IMR-90 (cell line): ENCODE data around the gene LAMA2. TPM values are rescaled to one million over a fixed set of nuclear protein-coding genes. Genes with fewer than 3 reads are reported as not detected.

ENCODE experiments used
- ATAC-seq: fragments of 200-7000 bp; cut with Tn5 transposase; 2 replicates; pipeline ENCODE4 v1.9.1; 2020; ENCODE audit warnings: low read depth, mild to moderate bottlenecking, moderate library complexity
- BruUV-seq: library from RNA; stranded (reverse); fragments of 400-500 nt; replicated peaks from 2 replicates; lab custom pipeline; 2021; lab: Mats Ljungman, UMichigan
- CTCF ChIA-PET: fragments of 300-600 bp; formaldehyde crosslinking; extraction: SDS; loops from one replicate; lab custom pipeline; 2021; ENCODE audit warnings: antibody characterized with exemption; lab: Yijun Ruan, JAX
- POLR2A ChIA-PET: fragments of 300-600 bp; sonication (Branson Sonifier 250); formaldehyde crosslinking; loops from one replicate; lab custom pipeline; 2022; ENCODE audit warnings: antibody characterized with exemption; ENCODE audit not compliant: unreplicated experiment; lab: Charles Lee
- DNase-seq: peaks from one replicate; pipeline ENCODE4 v3.0.0; 2013
- H2AFZ ChIP-seq: replicated peaks from 2 replicates; pipeline ENCODE3; 2013; ENCODE audit warnings: low read length, mild to moderate bottlenecking; ENCODE audit not compliant: poor library complexity
- H2AK5ac ChIP-seq: 2 replicates; pipeline ENCODE4 v1.6.1; 2013; ENCODE audit warnings: low read depth, low read length, inconsistent platforms
- H2AK9ac ChIP-seq: replicated peaks from 2 replicates; pipeline ENCODE3; 2013; ENCODE audit warnings: mild to moderate bottlenecking, low read depth, low read length, moderate library complexity; ENCODE audit not compliant: poor library complexity
- H2BK120ac ChIP-seq: 2 replicates; pipeline ENCODE4 v1.6.1; 2013; ENCODE audit warnings: low read depth, low read length, inconsistent platforms
- H2BK15ac ChIP-seq: 3 replicates; pipeline ENCODE4 v1.6.1; 2013; ENCODE audit warnings: low read depth, low read length, inconsistent platforms
- H2BK20ac ChIP-seq: 2 replicates; pipeline ENCODE4 v1.6.1; 2013; ENCODE audit warnings: low read depth, mild to moderate bottlenecking, inconsistent platforms, low read length, moderate library complexity
- H2BK5ac ChIP-seq: 2 replicates; pipeline ENCODE4 v1.6.1; 2013; ENCODE audit warnings: mild to moderate bottlenecking, low read depth, low read length, inconsistent platforms; ENCODE audit not compliant: poor library complexity, severe bottlenecking
- H3K14ac ChIP-seq: replicated peaks from 2 replicates; pipeline ENCODE4 v1.6.1; 2013; ENCODE audit warnings: low read depth, low read length, inconsistent platforms
- H3K18ac ChIP-seq: 2 replicates; pipeline ENCODE4 v1.6.1; 2013; ENCODE audit warnings: low read depth, low read length, control low read depth
- H3K23ac ChIP-seq: 2 replicates; pipeline ENCODE4 v1.6.1; 2013; ENCODE audit warnings: low read depth, low read length, inconsistent platforms
- H3K27ac ChIP-seq: 2 replicates; pipeline ENCODE4 v1.5.1; 2013; ENCODE audit warnings: mild to moderate bottlenecking, control low read depth, low read length; ENCODE audit not compliant: insufficient read depth
- H3K27me3 ChIP-seq: 2 replicates; pipeline ENCODE4 v1.6.1; 2013; ENCODE audit warnings: low read length; ENCODE audit not compliant: control insufficient read depth, insufficient read depth
- H3K36me3 ChIP-seq: 2 replicates; pipeline ENCODE4 v1.6.1; 2013; ENCODE audit warnings: low read length, mixed read lengths; ENCODE audit not compliant: control insufficient read depth, insufficient read depth
- H3K4ac ChIP-seq: 2 replicates; pipeline ENCODE4 v1.6.1; 2013; ENCODE audit warnings: low read depth, low read length, inconsistent platforms
- H3K4me1 ChIP-seq: 2 replicates; pipeline ENCODE4 v1.6.1; 2013; ENCODE audit warnings: low read length, mixed read lengths; ENCODE audit not compliant: control insufficient read depth, insufficient read depth
- H3K4me2 ChIP-seq: 2 replicates; pipeline ENCODE4 v1.6.1; 2013; ENCODE audit warnings: low read depth, mild to moderate bottlenecking, control low read depth, low read length, moderate library complexity
- H3K4me3 ChIP-seq: 2 replicates; pipeline ENCODE4 v1.5.1; 2013; ENCODE audit warnings: low read depth, mild to moderate bottlenecking, control low read depth, low read length, moderate library complexity; ENCODE audit not compliant: insufficient read depth
- H3K56ac ChIP-seq: 2 replicates; pipeline ENCODE4 v1.6.1; 2013; ENCODE audit warnings: low read length, inconsistent platforms; ENCODE audit not compliant: insufficient read depth; ENCODE audit errors: extremely low read depth
- H3K79me1 ChIP-seq, 2 experiments: 2 replicates each; pipeline ENCODE4 v1.6.1; 2013; ENCODE audit warnings: low read length in 2 of 2, inconsistent platforms in 1 of 2, low read depth in 1 of 2
- H3K9ac ChIP-seq: 2 replicates; pipeline ENCODE4 v1.6.1; 2013; ENCODE audit warnings: low read depth, low read length, control low read depth
- H3K9me1 ChIP-seq: 2 replicates; pipeline ENCODE4 v1.6.1; 2013; ENCODE audit warnings: low read length, inconsistent platforms; ENCODE audit not compliant: insufficient read depth
- H3K9me3 ChIP-seq: 2 replicates; pipeline ENCODE4 v1.6.1; 2013; ENCODE audit warnings: low read length; ENCODE audit not compliant: control insufficient read depth, insufficient read depth
- H4K20me1 ChIP-seq: 2 replicates; pipeline ENCODE4 v1.6.1; 2013; ENCODE audit warnings: low read length, inconsistent platforms; ENCODE audit not compliant: insufficient read depth
- H4K5ac ChIP-seq: 2 replicates; pipeline ENCODE4 v1.6.1; 2013; ENCODE audit warnings: mild to moderate bottlenecking, low read depth, low read length, control low read depth
- H4K8ac ChIP-seq, 2 experiments: 2 replicates each; pipeline ENCODE4 v1.6.1; 2013; ENCODE audit warnings: low read depth in 2 of 2, low read length in 2 of 2, control low read depth in 1 of 2, inconsistent platforms in 1 of 2
- H4K91ac ChIP-seq: 2 replicates; pipeline ENCODE4 v1.6.1; 2013; ENCODE audit warnings: low read depth, low read length, inconsistent platforms; ENCODE audit not compliant: insufficient read depth
- BHLHE40 ChIP-seq: fragments of 150-350 bp; IDR thresholded peaks from 2 replicates; pipeline ENCODE4 v1.6.1; 2016; ENCODE audit warnings: mild to moderate bottlenecking, low read depth, low read length
- CEBPB ChIP-seq: IDR thresholded peaks from 2 replicates; pipeline ENCODE4 v1.6.1; 2012; ENCODE audit warnings: low read depth, low read length, improper control_type of control experiment
- CHD1 ChIP-seq: IDR thresholded peaks from 2 replicates; pipeline ENCODE4 v1.6.1; 2012; ENCODE audit warnings: low read depth, low read length, improper control_type of control experiment
- CTCF ChIP-seq: conservative IDR thresholded peaks from 2 replicates; pipeline ENCODE4 v1.5.1; 2012; ENCODE audit warnings: mild to moderate bottlenecking, low read depth, low read length, improper control_type of control experiment
- FOS ChIP-seq: fragments of 150-350 bp; IDR thresholded peaks from 2 replicates; pipeline ENCODE4 v1.6.1; 2016; ENCODE audit warnings: low read depth, low read length
- MAFK ChIP-seq: IDR thresholded peaks from 2 replicates; pipeline ENCODE4 v1.6.1; 2012; ENCODE audit warnings: low read depth, low read length, improper control_type of control experiment
- MAZ ChIP-seq: IDR thresholded peaks from 2 replicates; pipeline ENCODE4 v1.6.1; 2012; ENCODE audit warnings: low read depth, mild to moderate bottlenecking, low read length, improper control_type of control experiment, moderate library complexity, borderline replicate concordance
- MXI1 ChIP-seq: IDR thresholded peaks from 2 replicates; pipeline ENCODE4 v1.6.1; 2012; ENCODE audit warnings: low read depth, mild to moderate bottlenecking, low read length, moderate library complexity, borderline replicate concordance
- NFE2L2 ChIP-seq: fragments of 150-350 bp; IDR thresholded peaks from 2 replicates; pipeline ENCODE4 v1.6.1; 2016; ENCODE audit warnings: low read depth, mild to moderate bottlenecking, low read length
- POLR2A ChIP-seq: IDR thresholded peaks from 2 replicates; pipeline ENCODE4 v1.6.1; 2012; ENCODE audit warnings: mild to moderate bottlenecking, low read depth, low read length
- RAD21 ChIP-seq: IDR thresholded peaks from 2 replicates; pipeline ENCODE4 v1.6.1; 2012; ENCODE audit warnings: low read length, improper control_type of control experiment
- RCOR1 ChIP-seq: IDR thresholded peaks from 2 replicates; pipeline ENCODE4 v1.6.1; 2012; ENCODE audit warnings: mild to moderate bottlenecking, low read length, improper control_type of control experiment; ENCODE audit not compliant: insufficient replicate concordance
- RFX5 ChIP-seq: IDR thresholded peaks from 2 replicates; pipeline ENCODE4 v1.8.0; 2012; ENCODE audit warnings: low read depth, mild to moderate bottlenecking, low read length, moderate library complexity
- SMC3 ChIP-seq: fragments of 150-350 bp; IDR thresholded peaks from 2 replicates; pipeline ENCODE4 v1.6.1; 2016; ENCODE audit warnings: low read depth, mild to moderate bottlenecking, antibody characterized with exemption, low read length, moderate library complexity
- WGBS, 2 experiments: methylation state at CpG; one replicate each; pipeline versions ENCODE4 v1.1.5 to v1.1.7; 2013; ENCODE audit warnings: missing lambda C conversion rate in 2 of 2; ENCODE audit not compliant: insufficient read length in 1 of 2; ENCODE audit errors: extremely low coverage in 2 of 2; 5-methylcytosine and 5-hydroxymethylcytosine counted together
- dilution Hi-C: fragments of 300-500 bp; cut with HindIII; formaldehyde crosslinking; loops from one replicate; pipeline ENCODE4 v1.14.3; 2018; ENCODE audit warnings: low sequenced_read_pairs; ENCODE audit not compliant: unreplicated experiment
- in situ Hi-C: fragments of 300-500 bp; cut with MboI; formaldehyde crosslinking; loops from 3 replicates; pipeline ENCODE4 v1.14.3; 2019; ENCODE audit warnings: low sequenced_read_pairs, inconsistent platforms, mixed read lengths
- intact Hi-C: fragments of 100-400 bp; cut with micrococcal nuclease; formaldehyde crosslinking; loops from 2 replicates; pipeline ENCODE4 v1.10.0; 2022
- polyA plus RNA-seq, 3 experiments: library from polyadenylated mRNA; depleted of rRNA; stranded (reverse); fragments of >200 nt; gene quantifications; 2 replicates each; pipeline ENCODE4 v1.2.3, GENCODE V29; 2012; ENCODE audit warnings: low replicate concordance in 1 of 3
- total RNA-seq: library from RNA; depleted of rRNA; stranded (reverse); fragments of >200 nt; gene quantifications from 2 replicates; pipeline ENCODE4 v1.2.3, GENCODE V29; 2012
- TF ChIP-seq, protein P1 (sequence below): fragments of 150-350 bp; IDR thresholded peaks from 2 replicates; pipeline ENCODE4 v1.6.1; 2017; ENCODE audit warnings: mild to moderate bottlenecking, antibody characterized with exemption, low read length, low read depth
- TF ChIP-seq, protein P2 (sequence below): fragments of 150-350 bp; IDR thresholded peaks from 2 replicates; pipeline ENCODE4 v1.6.1; 2016; ENCODE audit warnings: low read depth, mild to moderate bottlenecking, low read length, moderate library complexity, borderline replicate concordance

Gene LAMA2
- total and polyA plus RNA-seq, 2 of the 4 experiments (the other 2 are of a cell fraction) = 9.9 to 13.3 TPM

- Histone ChIP-seq H2AK9ac (no peak overlapping the region), H2BK15ac (no peak overlapping the region), H4K8ac (no peak overlapping the region), H3K36me3 (no peaks in the 10 kb centered on the region), H2AK5ac (no peak overlapping the region), H3K79me1 (no peaks in the 10 kb centered on the region), H4K5ac (no peak overlapping the region), H3K9me1 (peaks cover 3% of the 10 kb centered on the region; the same call in 1 of the 2 replicates), H3K4me3 (no peak overlapping the region), H3K27me3 (no peaks in the 10 kb centered on the region), H3K56ac (no peak overlapping the region), H2AFZ (no peak overlapping the region), H4K20me1 (no peaks in the 10 kb centered on the region), H3K23ac (no peak overlapping the region), H3K9me3 (no peaks in the 10 kb centered on the region), H4K91ac (no peak overlapping the region), H2BK120ac (no peak overlapping the region), H3K14ac (no peak overlapping the region), H3K4me1 (peaks cover 3% of the 10 kb centered on the region; the same call in 1 of the 2 replicates), H3K4ac (no peak overlapping the region), H2BK20ac (no peak overlapping the region), H3K9ac (no peak overlapping the region), H3K18ac (no peak overlapping the region), H3K27ac (no peak overlapping the region), H2BK5ac (no peak overlapping the region), H3K4me2 (no peak overlapping the region)
- POLR2A ChIA-PET = no interaction called here
- dilution Hi-C loops = no loop called here
- DNase-seq = no peak
- intact Hi-C loops = no loop called here
- WGBS, 2 experiments = no CpG with 5 or more reads among the region's 1 CpG
- TF ChIP-seq, protein P1, sequence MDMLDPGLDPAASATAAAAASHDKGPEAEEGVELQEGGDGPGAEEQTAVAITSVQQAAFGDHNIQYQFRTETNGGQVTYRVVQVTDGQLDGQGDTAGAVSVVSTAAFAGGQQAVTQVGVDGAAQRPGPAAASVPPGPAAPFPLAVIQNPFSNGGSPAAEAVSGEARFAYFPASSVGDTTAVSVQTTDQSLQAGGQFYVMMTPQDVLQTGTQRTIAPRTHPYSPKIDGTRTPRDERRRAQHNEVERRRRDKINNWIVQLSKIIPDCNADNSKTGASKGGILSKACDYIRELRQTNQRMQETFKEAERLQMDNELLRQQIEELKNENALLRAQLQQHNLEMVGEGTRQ = no peak
- TF ChIP-seq SMC3 (no peak), MAFK (no peak), MAZ (no peak), RFX5 (no peak), BHLHE40 (no peak), FOS (no peak), CHD1 (no peak), MXI1 (no peak), NFE2L2 (no peak), CEBPB (no peak), RCOR1 (no peak), RAD21 (no peak), CTCF (no peak), POLR2A (no peak)
- TF ChIP-seq, protein P2, sequence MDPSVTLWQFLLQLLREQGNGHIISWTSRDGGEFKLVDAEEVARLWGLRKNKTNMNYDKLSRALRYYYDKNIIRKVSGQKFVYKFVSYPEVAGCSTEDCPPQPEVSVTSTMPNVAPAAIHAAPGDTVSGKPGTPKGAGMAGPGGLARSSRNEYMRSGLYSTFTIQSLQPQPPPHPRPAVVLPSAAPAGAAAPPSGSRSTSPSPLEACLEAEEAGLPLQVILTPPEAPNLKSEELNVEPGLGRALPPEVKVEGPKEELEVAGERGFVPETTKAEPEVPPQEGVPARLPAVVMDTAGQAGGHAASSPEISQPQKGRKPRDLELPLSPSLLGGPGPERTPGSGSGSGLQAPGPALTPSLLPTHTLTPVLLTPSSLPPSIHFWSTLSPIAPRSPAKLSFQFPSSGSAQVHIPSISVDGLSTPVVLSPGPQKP = no peak
- in situ Hi-C loops = no loop called here
- no peak for ATAC-seq
- CTCF ChIA-PET = no interaction called here
- BruUV-seq = no TSS peak
Measured at GRCh38 chr6:129108337-129108736, 225.4 kb downstream of the LAMA2 start.
